GM12891 (cell line): ENCODE results near the gene DAGLB.

Experiments used
- PAX5 ChIP-seq: IDR thresholded peaks from 2 replicates; pipeline ENCODE4 v1.6.1; 2011; ENCODE audit warnings: low read length, moderate library complexity, mild to moderate bottlenecking; ENCODE audit not compliant: insufficient read depth, severe bottlenecking
- POLR2A ChIP-seq: IDR thresholded peaks from 2 replicates; pipeline ENCODE4 v1.6.1; 2011; ENCODE audit warnings: low read depth, low read length, control low read depth
- POLR2AphosphoS5 ChIP-seq: IDR thresholded peaks from 2 replicates; pipeline ENCODE4 v1.6.1; 2011; ENCODE audit warnings: low read depth, low read length, control low read depth
- POU2F2 ChIP-seq: IDR thresholded peaks from 2 replicates; pipeline ENCODE4 v1.6.1; 2011; ENCODE audit warnings: low read depth, mild to moderate bottlenecking, control low read depth, low read length, moderate library complexity
- SPI1 ChIP-seq: IDR thresholded peaks from 2 replicates; pipeline ENCODE4 v1.6.1; 2011; ENCODE audit warnings: low read depth, low read length, control low read depth
- TAF1 ChIP-seq: IDR thresholded peaks from 2 replicates; pipeline ENCODE4 v1.6.1; 2011; ENCODE audit warnings: low read depth, low read length, control low read depth

- TF ChIP-seq POLR2A = no peak
- no peak for TF ChIP-seq POLR2AphosphoS5
- TF ChIP-seq TAF1 = no peak
- TF ChIP-seq POU2F2 = no peak
- no peak for TF ChIP-seq SPI1
- TF ChIP-seq PAX5 = no peak
Observed at GRCh38 chr7:6365451-6365850, 82.3 kb downstream of the DAGLB start.
